ENCODE measurements around the gene C7orf25.

DNA sequence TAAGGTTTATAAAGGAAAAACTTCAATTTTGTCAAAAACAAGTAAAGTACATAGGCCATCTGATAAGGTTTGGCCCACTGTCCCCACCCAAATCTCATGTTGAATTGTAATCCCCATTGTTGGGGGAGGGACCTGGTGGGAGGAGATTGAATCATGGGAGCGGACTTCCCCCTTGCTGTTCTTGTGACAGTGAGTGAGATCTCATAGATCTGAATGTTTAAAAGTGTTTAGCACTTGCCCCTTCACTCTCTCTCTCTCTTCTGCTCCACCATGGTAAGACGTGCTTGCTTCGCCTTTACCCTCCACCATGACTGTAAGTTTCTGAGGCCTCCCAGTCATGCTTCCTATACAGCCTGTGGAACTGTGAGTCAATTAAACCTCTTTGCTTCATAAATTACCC lies 38.5 kb upstream of the C7orf25 start:
- TF ChIP-seq POGZ (CRISPR knock-in tag; IDR thresholded peaks at IDR 0.05): no peak
- TF ChIP-seq ZNF777 (CRISPR knock-in tag; IDR thresholded peaks at IDR 0.05): no peak
- no peak for TF ChIP-seq SMC3 (IDR thresholded peaks at IDR 0.05; ENCODE audit: low read length)
- TF ChIP-seq, protein P1, sequence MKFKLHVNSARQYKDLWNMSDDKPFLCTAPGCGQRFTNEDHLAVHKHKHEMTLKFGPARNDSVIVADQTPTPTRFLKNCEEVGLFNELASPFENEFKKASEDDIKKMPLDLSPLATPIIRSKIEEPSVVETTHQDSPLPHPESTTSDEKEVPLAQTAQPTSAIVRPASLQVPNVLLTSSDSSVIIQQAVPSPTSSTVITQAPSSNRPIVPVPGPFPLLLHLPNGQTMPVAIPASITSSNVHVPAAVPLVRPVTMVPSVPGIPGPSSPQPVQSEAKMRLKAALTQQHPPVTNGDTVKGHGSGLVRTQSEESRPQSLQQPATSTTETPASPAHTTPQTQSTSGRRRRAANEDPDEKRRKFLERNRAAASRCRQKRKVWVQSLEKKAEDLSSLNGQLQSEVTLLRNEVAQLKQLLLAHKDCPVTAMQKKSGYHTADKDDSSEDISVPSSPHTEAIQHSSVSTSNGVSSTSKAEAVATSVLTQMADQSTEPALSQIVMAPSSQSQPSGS (CRISPR knock-in tag; IDR thresholded peaks at IDR 0.05): no peak
